22Rv1 (cell line): ENCODE results near the gene GPR157.

ENCODE experiments used
- CTCF ChIP-seq: fragments of 450-650 bp; IDR thresholded peaks from 2 replicates; pipeline ENCODE4 v1.5.1; 2017; ENCODE audit warnings: mild to moderate bottlenecking
- ZFX ChIP-seq: fragments of 450-650 bp; IDR thresholded peaks from 2 replicates; pipeline ENCODE4 v1.6.1; 2017; ENCODE audit warnings: antibody characterized with exemption, borderline replicate concordance

GRCh38 chr1:9149151-9149550 is 20.2 kb upstream of the GPR157 start:
- no peak for TF ChIP-seq CTCF
- no peak for TF ChIP-seq ZFX
